IPS DF 6.9 (cell line): ENCODE measurements around the gene NEK9.

ENCODE experiments used
- DNase-seq: peaks from one replicate; pipeline ENCODE4 v3.0.0-alpha.2; 2013; ENCODE audit warnings: low read depth, low spot score
- H3K27ac ChIP-seq: one replicate; pipeline ENCODE4 v1.5.1; 2013; ENCODE audit warnings: low read length, control low read depth
- H3K27me3 ChIP-seq: 2 replicates; pipeline ENCODE4 v1.6.1; 2013; ENCODE audit warnings: mild to moderate bottlenecking, low read length; ENCODE audit not compliant: control insufficient read depth, insufficient read depth
- H3K36me3 ChIP-seq: 2 replicates; pipeline ENCODE4 v1.6.1; 2013; ENCODE audit warnings: low read length; ENCODE audit not compliant: control insufficient read depth, insufficient read depth
- H3K4me1 ChIP-seq: 2 replicates; pipeline ENCODE4 v1.6.1; 2013; ENCODE audit warnings: low read length; ENCODE audit not compliant: control insufficient read depth, insufficient read depth
- H3K4me3 ChIP-seq: 2 replicates; pipeline ENCODE4 v1.5.1; 2013; ENCODE audit warnings: mild to moderate bottlenecking, low read length
- H3K9me3 ChIP-seq: 2 replicates; pipeline ENCODE4 v1.6.1; 2013; ENCODE audit warnings: low read length, inconsistent platforms; ENCODE audit not compliant: control insufficient read depth, insufficient read depth
- WGBS: extraction: QIAGEN DNeasy Blood & Tissue Kit; methylation state at CpG from one replicate; pipeline ENCODE4 v1.1.7; 2013; ENCODE audit warnings: mixed read lengths, missing lambda C conversion rate; ENCODE audit not compliant: insufficient read length, insufficient coverage; 5-methylcytosine and 5-hydroxymethylcytosine counted together

NEK9 gene

DNA sequence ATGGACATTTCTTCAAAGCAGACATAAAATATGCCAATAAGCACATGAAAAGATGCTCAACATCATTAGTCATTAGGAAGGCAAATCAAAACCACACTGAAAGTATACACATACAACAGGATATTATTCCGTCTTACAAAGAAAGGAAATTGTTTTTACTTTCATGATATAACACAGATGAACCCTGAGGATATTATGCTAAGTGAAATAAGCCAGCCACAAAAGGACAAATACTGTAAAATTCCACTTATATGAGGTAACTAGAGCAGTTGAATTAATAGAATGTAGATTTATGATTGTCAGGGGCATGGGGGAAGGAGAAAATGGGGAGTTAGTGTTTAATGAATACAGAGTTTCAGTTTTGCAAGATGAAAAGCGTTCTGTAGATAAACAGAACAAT lies 67.2 kb downstream of the NEK9 start:
- Histone ChIP-seq H3K36me3 (no peaks in the 10 kb centered on the region; the same call in 1 of the 2 replicates), H3K9me3 (no peaks in the 10 kb centered on the region), H3K4me1 (no peaks in the 10 kb centered on the region), H3K27ac (no peak overlapping the region), H3K27me3 (no peaks in the 10 kb centered on the region), H3K4me3 (no peak overlapping the region)
- WGBS = no CpG with 5 or more reads among the region's 2 CpGs
- no peak for DNase-seq

- H3K4me3 ChIP-seq = no peak overlapping the region
- no peaks in the 10 kb centered on the region for H3K36me3 ChIP-seq
- H3K4me1 ChIP-seq = no peaks in the 10 kb centered on the region
- DNase-seq = no peak
- H3K27ac ChIP-seq = no peak overlapping the region
- H3K9me3 ChIP-seq = no peaks in the 10 kb centered on the region
- H3K27me3 ChIP-seq = no peaks in the 10 kb centered on the region
- no CpG with 5 or more reads among the region's 1 CpG for WGBS
Observed at GRCh38 chr14:75054421-75054820, 72.4 kb downstream of the NEK9 start.

- no peak for DNase-seq
- Histone ChIP-seq H3K4me3 (no peak overlapping the region), H3K27me3 (no peaks in the 10 kb centered on the region), H3K9me3 (no peaks in the 10 kb centered on the region), H3K36me3 (no peaks in the 10 kb centered on the region), H3K27ac (no peak overlapping the region), H3K4me1 (no peaks in the 10 kb centered on the region)
- no CpG with 5 or more reads among the region's 5 CpGs for WGBS
Observed at GRCh38 chr14:75053396-75054291, 73.2 kb downstream of the NEK9 start.

GRCh38 chr14:75051556-75051899 lies 75.3 kb downstream of the NEK9 start:
- Histone ChIP-seq H3K36me3 (no peaks in the 10 kb centered on the region), H3K27me3 (no peaks in the 10 kb centered on the region), H3K4me3 (no peak overlapping the region), H3K9me3 (no peaks in the 10 kb centered on the region), H3K4me1 (no peaks in the 10 kb centered on the region), H3K27ac (no peak overlapping the region)
- WGBS = 100% methylated on average over 2 of the region's 5 CpGs
- DNase-seq = no peak

DNA sequence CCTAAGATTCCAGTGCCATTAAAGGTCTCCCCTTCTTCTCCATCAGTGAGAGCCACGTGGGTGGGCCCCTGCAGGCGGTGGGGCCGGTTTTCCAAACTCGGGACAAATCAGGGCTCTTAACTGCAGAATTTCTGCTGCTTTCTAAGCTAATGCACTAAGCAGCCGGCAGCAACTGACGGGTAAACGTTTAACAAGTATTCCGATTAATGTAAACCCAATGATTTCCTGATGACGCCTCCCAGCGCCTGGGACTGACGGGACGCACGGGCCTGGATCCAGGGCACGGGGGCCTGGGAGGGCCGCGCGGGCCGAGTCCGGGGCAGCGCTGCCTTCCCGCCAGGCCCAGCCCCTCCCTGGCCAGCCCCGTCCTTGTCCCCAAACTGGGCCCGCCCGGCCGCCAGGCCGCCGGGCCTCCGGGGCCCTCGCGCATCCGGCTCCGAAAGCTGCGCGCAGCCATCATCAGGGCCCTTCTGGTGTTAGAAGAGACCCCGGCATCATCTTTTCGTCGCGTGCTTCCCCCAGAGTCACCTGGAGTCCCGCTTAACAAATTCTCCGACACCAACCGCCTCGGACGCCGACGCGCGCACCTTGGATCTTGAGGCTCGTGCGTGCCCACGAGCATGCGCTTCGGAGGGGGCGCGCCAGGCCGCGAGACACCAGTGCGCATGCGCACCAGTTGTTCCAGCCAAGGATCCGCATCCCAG lies 75.8 kb downstream of the NEK9 start, which contains the start of gene MLH3:
TSS of gene MLH3 (minus strand) at position 616 of the 704 bp plus-strand sequence. CDS start 1,812 bp downstream, outside the sequence.
- no peaks in the 10 kb centered on the region for H3K36me3 ChIP-seq
- H3K27me3 ChIP-seq = no peaks in the 10 kb centered on the region
- H3K9me3 ChIP-seq = no peaks in the 10 kb centered on the region
- DNase-seq = peak; percentile 82
- H3K27ac ChIP-seq = no peak within 1 kb of the TSS
- no CpG with 5 or more reads among the region's 59 CpGs for WGBS
- H3K4me1 ChIP-seq = no peaks in the 10 kb centered on the region
- peak within 1 kb of the TSS; percentile 65; the same call in 1 of the 2 replicates for H3K4me3 ChIP-seq

DNA sequence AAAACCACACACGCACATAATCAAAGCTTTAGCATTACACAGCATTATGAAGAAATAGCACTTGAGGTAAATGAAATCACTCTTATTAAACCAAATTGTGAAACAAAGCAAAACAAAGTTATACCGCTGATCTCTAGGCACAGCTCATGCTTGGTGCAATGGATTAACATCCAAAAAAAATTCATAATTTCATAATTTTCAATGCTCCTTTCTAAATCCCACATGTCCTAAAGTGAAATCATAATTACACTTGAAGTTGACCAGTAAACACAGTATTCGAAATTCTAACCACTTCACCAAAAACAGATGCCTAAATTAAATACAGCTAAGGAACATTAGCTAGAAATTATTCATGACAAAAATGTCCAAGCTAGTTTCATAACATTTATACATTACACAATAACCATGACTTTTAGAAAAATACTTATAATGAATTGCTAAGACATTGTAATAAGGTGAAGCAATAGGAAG lies 77.1 kb downstream of the NEK9 start:
- H3K27ac ChIP-seq = no peak overlapping the region
- H3K4me1 ChIP-seq = no peaks in the 10 kb centered on the region
- no peaks in the 10 kb centered on the region for H3K27me3 ChIP-seq
- H3K4me3 ChIP-seq = no peak overlapping the region
- H3K9me3 ChIP-seq = no peaks in the 10 kb centered on the region
- no peak for DNase-seq
- no peaks in the 10 kb centered on the region for H3K36me3 ChIP-seq
- no CpG with 5 or more reads among the region's 3 CpGs for WGBS

DNA sequence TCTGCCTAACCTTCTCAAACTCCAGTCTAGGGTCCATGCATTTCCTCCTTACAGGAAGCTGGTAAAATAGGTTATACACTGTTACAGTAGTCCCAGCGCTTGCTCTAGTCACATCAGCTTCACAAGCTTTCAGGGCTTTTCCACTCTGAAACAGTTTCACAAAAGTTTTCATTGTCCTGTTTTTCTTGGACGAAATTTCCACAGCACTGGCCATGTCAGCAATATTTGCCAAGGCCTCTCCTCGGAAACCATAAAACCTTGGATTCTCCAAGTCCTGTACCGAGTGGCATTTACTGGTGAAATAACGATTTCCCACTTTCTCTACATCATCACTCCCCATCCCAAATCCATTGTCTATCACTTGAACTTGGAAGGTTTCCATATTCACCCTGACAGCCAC lies 77.7 kb downstream of the NEK9 start:
- H3K9me3 ChIP-seq = no peaks in the 10 kb centered on the region
- no peak for DNase-seq
- WGBS = no CpG with 5 or more reads among the region's 5 CpGs
- H3K27me3 ChIP-seq = no peaks in the 10 kb centered on the region
- no peaks in the 10 kb centered on the region for H3K36me3 ChIP-seq
- no peak overlapping the region for H3K4me3 ChIP-seq
- no peaks in the 10 kb centered on the region for H3K4me1 ChIP-seq
- no peak overlapping the region for H3K27ac ChIP-seq

DNA sequence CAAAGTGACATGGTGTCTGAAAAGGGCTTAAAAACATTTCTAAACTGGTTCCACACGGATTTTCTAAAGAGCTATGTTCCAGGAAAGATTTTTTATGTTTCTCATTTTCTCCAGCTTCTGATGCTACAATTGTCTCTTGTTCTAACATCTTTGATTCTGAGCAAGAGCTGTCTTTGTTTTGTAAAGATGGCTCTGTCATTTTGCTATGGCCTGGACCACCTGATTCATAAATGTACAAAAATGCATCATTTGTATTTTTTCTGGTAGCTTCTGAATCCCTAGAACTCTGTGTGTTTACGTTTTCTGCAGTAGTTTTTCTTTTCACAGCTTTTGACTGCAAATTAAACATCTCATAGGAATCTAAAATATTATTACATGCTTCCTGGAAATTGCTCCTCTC lies 78.7 kb downstream of the NEK9 start:
- no peak for DNase-seq

DNA sequence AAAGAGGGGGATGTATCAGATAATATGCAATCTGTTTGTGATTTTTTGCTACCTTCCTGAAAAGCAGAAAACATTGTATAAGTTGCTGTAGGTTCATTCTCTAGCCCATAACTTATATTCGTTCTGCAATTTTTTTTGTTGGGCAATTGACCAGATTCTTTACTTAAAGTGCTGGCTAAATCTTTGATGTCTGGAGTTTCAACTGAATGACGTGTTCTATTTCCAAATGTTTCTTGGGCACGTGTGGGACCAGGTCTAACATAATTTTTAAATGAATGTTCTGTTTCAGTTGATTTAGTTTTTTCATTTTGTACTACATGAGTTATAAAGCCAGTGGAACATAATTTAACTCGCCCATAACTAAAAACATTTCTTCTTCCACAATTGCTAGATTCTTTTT lies 79.3 kb downstream of the NEK9 start:
- Histone ChIP-seq H3K9me3 (no peaks in the 10 kb centered on the region), H3K27ac (no peak overlapping the region), H3K4me3 (no peak overlapping the region), H3K4me1 (no peaks in the 10 kb centered on the region), H3K27me3 (no peaks in the 10 kb centered on the region), H3K36me3 (no peaks in the 10 kb centered on the region)
- no CpG with 5 or more reads among the region's 4 CpGs for WGBS
- DNase-seq = no peak

More for the DNA sequence above, 78.7 kb downstream of the NEK9 start:
- Histone ChIP-seq H3K4me3 (no peak overlapping the region), H3K27ac (no peak overlapping the region), H3K9me3 (no peaks in the 10 kb centered on the region), H3K27me3 (no peaks in the 10 kb centered on the region), H3K36me3 (no peaks in the 10 kb centered on the region), H3K4me1 (no peaks in the 10 kb centered on the region)
- WGBS = no CpG with 5 or more reads among the region's 2 CpGs

- WGBS = no CpG with 5 or more reads among the region's 3 CpGs
- Histone ChIP-seq H3K27ac (no peak overlapping the region), H3K4me1 (no peaks in the 10 kb centered on the region), H3K36me3 (0 out of 2 replicates have a peak, but pooled peaks cover 2% of the 10 kb centered on the region), H3K27me3 (no peaks in the 10 kb centered on the region), H3K9me3 (no peaks in the 10 kb centered on the region), H3K4me3 (no peak overlapping the region)
- no peak for DNase-seq
Observed at GRCh38 chr14:75046899-75047298, 79.9 kb downstream of the NEK9 start.
